GM10266 (cell line): ENCODE results near the gene UVRAG.

Experiments used
- DNase-seq: peaks from one replicate; pipeline ENCODE4 v3.0.0; 2012; ENCODE audit errors: extremely low spot score
- TF ChIP-seq, protein P1 (sequence below): IDR thresholded peaks from 2 replicates; pipeline ENCODE4 v1.5.1; 2012; ENCODE audit warnings: mild to moderate bottlenecking, low read depth; ENCODE audit not compliant: control insufficient read depth, insufficient read depth; ENCODE audit errors: missing control alignments

The UVRAG gene

DNA sequence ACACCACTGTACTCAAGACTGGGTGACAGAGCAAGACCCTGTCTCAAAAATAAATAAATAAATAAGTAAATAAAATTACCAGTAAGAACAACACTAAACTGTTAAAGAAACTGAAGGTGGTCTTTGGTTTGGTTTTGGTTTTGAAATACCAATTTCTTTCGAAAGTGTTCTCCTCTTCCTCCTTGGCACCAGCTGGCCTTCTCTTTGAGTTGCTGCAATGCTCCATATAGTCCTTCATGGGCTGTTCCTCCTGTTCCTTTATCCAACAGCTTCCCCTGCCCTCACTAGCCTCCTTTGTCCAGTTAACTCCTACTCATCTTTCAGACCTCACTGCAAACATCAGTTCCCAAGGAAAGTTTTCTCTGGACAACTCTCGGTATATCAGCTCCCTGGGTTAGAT is 5.0 kb upstream of the UVRAG start:
- TF ChIP-seq, protein P1, sequence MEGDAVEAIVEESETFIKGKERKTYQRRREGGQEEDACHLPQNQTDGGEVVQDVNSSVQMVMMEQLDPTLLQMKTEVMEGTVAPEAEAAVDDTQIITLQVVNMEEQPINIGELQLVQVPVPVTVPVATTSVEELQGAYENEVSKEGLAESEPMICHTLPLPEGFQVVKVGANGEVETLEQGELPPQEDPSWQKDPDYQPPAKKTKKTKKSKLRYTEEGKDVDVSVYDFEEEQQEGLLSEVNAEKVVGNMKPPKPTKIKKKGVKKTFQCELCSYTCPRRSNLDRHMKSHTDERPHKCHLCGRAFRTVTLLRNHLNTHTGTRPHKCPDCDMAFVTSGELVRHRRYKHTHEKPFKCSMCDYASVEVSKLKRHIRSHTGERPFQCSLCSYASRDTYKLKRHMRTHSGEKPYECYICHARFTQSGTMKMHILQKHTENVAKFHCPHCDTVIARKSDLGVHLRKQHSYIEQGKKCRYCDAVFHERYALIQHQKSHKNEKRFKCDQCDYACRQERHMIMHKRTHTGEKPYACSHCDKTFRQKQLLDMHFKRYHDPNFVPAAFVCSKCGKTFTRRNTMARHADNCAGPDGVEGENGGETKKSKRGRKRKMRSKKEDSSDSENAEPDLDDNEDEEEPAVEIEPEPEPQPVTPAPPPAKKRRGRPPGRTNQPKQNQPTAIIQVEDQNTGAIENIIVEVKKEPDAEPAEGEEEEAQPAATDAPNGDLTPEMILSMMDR, result no peak
- no peak for DNase-seq

GRCh38 chr11:75810637-75811390 is 4.2 kb upstream of the UVRAG start:
- TF ChIP-seq, protein P1, result no peak
- no peak for DNase-seq

- DNase-seq, result no peak
- TF ChIP-seq, protein P1, result no peak
Observed at GRCh38 chr11:75811485-75811884, 3.5 kb upstream of the UVRAG start.

GRCh38 chr11:75812542-75813040 is 2.4 kb upstream of the UVRAG start:
- DNase-seq, result no peak

GRCh38 chr11:75813124-75813523 is 1.9 kb upstream of the UVRAG start:
- no peak for DNase-seq

More at GRCh38 chr11:75812542-75813040, 2.4 kb upstream of the UVRAG start:
- TF ChIP-seq, protein P1, result no peak

DNA sequence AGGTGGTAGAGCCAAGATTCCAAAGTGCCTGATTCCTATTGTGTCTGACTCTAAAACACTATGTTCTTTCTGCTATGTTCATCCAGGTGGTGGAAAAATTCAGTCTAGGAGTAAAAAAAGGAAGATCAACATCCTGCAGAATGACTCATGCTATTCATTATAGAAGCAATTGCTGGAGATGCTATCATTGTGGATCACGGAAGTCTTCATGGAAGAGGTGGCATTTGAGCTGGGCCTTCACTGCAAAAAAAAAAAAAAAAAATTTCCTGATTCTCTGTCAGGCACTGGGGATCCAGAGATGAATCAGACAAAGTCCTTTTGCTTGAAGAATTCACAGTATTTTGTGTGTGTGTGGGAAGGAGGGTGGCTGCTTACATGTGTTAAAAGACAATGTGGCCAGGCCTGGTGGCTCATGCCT is 1.4 kb upstream of the UVRAG start:
- DNase-seq, result no peak

More at GRCh38 chr11:75813124-75813523, 1.9 kb upstream of the UVRAG start:
- TF ChIP-seq, protein P1, result no peak

GRCh38 chr11:75814363-75814676 is 690 bp upstream of the UVRAG start:
- peak; percentile 37 for DNase-seq
- TF ChIP-seq, protein P1, result no peak

More for the DNA sequence above, 1.4 kb upstream of the UVRAG start:
- TF ChIP-seq, protein P1, result no peak
